ENCODE data around the gene GFRA1. TPM values are rescaled to one million over a fixed set of nuclear protein-coding genes. Genes with fewer than 3 reads are reported as not detected.

GFRA1 gene
- total and polyA plus RNA-seq, 2 donors (not counting 1 experiment from before 2014, with no cell fraction given), result 6.3 to 29.6 TPM

- Histone ChIP-seq H3K36me3 (ENCODE audit: control insufficient read depth, insufficient read depth, low read length) (no peaks in the 10 kb centered on the region), H3K9ac (ENCODE audit: insufficient read depth, low read length) (no peak overlapping the region), H3K4me3 (replicated peaks in 1 of 4; ENCODE audit: control extremely low read depth in 1 of 4, insufficient read depth in 1 of 4, low read depth in 3 of 4, low read length in 4 of 4) (no peak overlapping the region), H3K79me2 (ENCODE audit: control insufficient read depth, insufficient read depth, low read length) (no peaks in the 10 kb centered on the region), H3K4me1 (ENCODE audit: control insufficient read depth, extremely low read depth, insufficient read depth, low read length) (peaks cover 8% of the 10 kb centered on the region), H3K9me3 (ENCODE audit: control insufficient read depth, insufficient read depth, low read depth, low read length) (no peaks in the 10 kb centered on the region), H2AFZ (ENCODE audit: low read length) (no peak overlapping the region), H3K27me3 (ENCODE audit: control insufficient read depth, insufficient read depth, low read length) (no peaks in the 10 kb centered on the region), H3K27ac (ENCODE audit: insufficient read depth, low read length) (peak overlapping the region; percentile 13), H3K4me2 (ENCODE audit: extremely low read depth, insufficient read depth, low read length) (no peak overlapping the region), H4K20me1 (ENCODE audit: control insufficient read depth, extremely low read depth, insufficient read depth, low read length) (no peaks in the 10 kb centered on the region)
- DNase-seq (ENCODE audit: low read depth in 2 of 2), result peak; percentile 91 to 92
- TF ChIP-seq EZH2 (IDR thresholded peaks at IDR 0.05; ENCODE audit: low read length, missing control alignments) (no peak), CTCF (conservative IDR thresholded peaks at IDR 0.05 in 1 of 2, IDR thresholded peaks at IDR 0.05 in 1 of 2; ENCODE audit: low read depth in 1 of 2, low read length in 2 of 2) (no peak)
Observed at GRCh38 chr10:116211682-116212081, 61.3 kb downstream of the GFRA1 start.

- peak in 1 of 2 donors; percentile 42 for DNase-seq (ENCODE audit: low read depth in 2 of 2)
- H2AFZ ChIP-seq (ENCODE audit: low read length), result no peak overlapping the region
- peaks cover 8% of the 10 kb centered on the region for H3K4me1 ChIP-seq (ENCODE audit: control insufficient read depth, extremely low read depth, insufficient read depth, low read length)
- H3K9ac ChIP-seq (ENCODE audit: insufficient read depth, low read length), result no peak overlapping the region
- peak overlapping the region; percentile 13 for H3K27ac ChIP-seq (ENCODE audit: insufficient read depth, low read length)
- no peaks in the 10 kb centered on the region for H3K27me3 ChIP-seq (ENCODE audit: control insufficient read depth, insufficient read depth, low read length)
- H4K20me1 ChIP-seq (ENCODE audit: control insufficient read depth, extremely low read depth, insufficient read depth, low read length), result no peaks in the 10 kb centered on the region
- no peak for TF ChIP-seq EZH2 (IDR thresholded peaks at IDR 0.05; ENCODE audit: low read length, missing control alignments)
- no peak for TF ChIP-seq CTCF (conservative IDR thresholded peaks at IDR 0.05 in 1 of 2, IDR thresholded peaks at IDR 0.05 in 1 of 2; ENCODE audit: low read depth in 1 of 2, low read length in 2 of 2)
- H3K4me3 ChIP-seq (replicated peaks in 1 of 4; ENCODE audit: control extremely low read depth in 1 of 4, insufficient read depth in 1 of 4, low read depth in 3 of 4, low read length in 4 of 4), result no peak overlapping the region
- H3K36me3 ChIP-seq (ENCODE audit: control insufficient read depth, insufficient read depth, low read length), result no peaks in the 10 kb centered on the region
- H3K79me2 ChIP-seq (ENCODE audit: control insufficient read depth, insufficient read depth, low read length), result no peaks in the 10 kb centered on the region
- peak overlapping the region; percentile 2 for H3K4me2 ChIP-seq (ENCODE audit: extremely low read depth, insufficient read depth, low read length)
- no peaks in the 10 kb centered on the region for H3K9me3 ChIP-seq (ENCODE audit: control insufficient read depth, insufficient read depth, low read depth, low read length)
Observed at GRCh38 chr10:116210588-116211346, 62.2 kb downstream of the GFRA1 start.

GRCh38 chr10:116209781-116210180 lies 63.2 kb downstream of the GFRA1 start:
- Histone ChIP-seq H3K27me3 (ENCODE audit: control insufficient read depth, insufficient read depth, low read length) (no peaks in the 10 kb centered on the region), H3K9ac (ENCODE audit: insufficient read depth, low read length) (no peak overlapping the region), H3K4me1 (ENCODE audit: control insufficient read depth, extremely low read depth, insufficient read depth, low read length) (peaks cover 8% of the 10 kb centered on the region), H3K4me3 (replicated peaks in 1 of 4; ENCODE audit: control extremely low read depth in 1 of 4, insufficient read depth in 1 of 4, low read depth in 3 of 4, low read length in 4 of 4) (no peak overlapping the region), H3K36me3 (ENCODE audit: control insufficient read depth, insufficient read depth, low read length) (no peaks in the 10 kb centered on the region), H4K20me1 (ENCODE audit: control insufficient read depth, extremely low read depth, insufficient read depth, low read length) (no peaks in the 10 kb centered on the region), H3K79me2 (ENCODE audit: control insufficient read depth, insufficient read depth, low read length) (no peaks in the 10 kb centered on the region), H3K4me2 (ENCODE audit: extremely low read depth, insufficient read depth, low read length) (no peak overlapping the region), H2AFZ (ENCODE audit: low read length) (no peak overlapping the region), H3K27ac (ENCODE audit: insufficient read depth, low read length) (no peak overlapping the region), H3K9me3 (ENCODE audit: control insufficient read depth, insufficient read depth, low read depth, low read length) (no peaks in the 10 kb centered on the region)
- TF ChIP-seq CTCF (conservative IDR thresholded peaks at IDR 0.05 in 1 of 2, IDR thresholded peaks at IDR 0.05 in 1 of 2; ENCODE audit: low read depth in 1 of 2, low read length in 2 of 2) (no peak), EZH2 (IDR thresholded peaks at IDR 0.05; ENCODE audit: low read length, missing control alignments) (no peak)
- DNase-seq (ENCODE audit: low read depth in 2 of 2), result no peak
